Measurements from ENCODE around the gene THUMPD2. TPM values are rescaled to one million over a fixed set of nuclear protein-coding genes. Genes with fewer than 3 reads are reported as not detected.

THUMPD2 gene
- total RNA-seq, 8 experiments from 2014 or later, result 11.0 to 36.3 (median 13.6) TPM

DNA sequence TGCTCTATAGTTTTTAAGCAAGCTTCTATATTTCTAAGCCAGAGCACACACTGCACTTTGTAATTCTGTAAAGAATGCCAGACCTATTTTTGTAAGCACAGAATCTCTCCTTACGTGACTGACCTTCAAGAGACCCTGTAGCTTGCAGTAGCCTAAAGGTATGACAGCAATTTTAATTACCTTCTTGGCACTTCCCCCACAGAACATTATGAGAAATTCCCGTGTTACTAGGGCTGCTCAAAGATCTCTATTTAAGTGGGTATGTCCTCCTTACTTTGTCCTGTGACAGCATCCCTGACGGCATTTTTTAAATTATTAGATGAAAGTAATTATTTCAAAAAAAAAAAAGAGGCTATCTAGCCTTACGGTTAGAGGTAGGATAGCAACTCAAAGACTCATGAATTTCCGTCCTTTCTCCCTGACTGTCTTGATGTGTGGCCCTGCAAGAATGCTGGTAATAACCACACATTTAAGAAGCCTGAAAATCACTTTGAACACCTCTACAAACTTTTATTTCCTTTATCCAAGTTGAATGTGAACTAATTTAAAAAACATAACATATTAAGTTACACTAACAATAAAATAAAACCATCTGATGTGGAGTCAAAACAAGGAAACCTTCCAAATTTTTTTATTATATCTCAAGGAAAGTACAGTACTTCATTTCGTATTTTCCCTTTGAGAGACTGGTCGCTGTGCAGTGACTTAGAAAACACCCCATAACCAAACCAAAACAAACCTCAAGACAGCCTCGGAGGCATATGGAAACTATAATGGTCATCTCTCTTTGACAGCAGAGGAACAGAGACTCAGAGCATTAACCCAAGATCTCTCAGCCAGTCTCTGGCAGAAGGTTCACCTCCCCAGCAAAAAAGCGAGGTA lies 54.9 kb downstream of the THUMPD2 start:
- WGBS, 10 experiments, result 49 to 100% (median 84%) methylated on average over 1 to 9 of the region's 9 CpGs
- H3K27ac ChIP-seq, result no peak overlapping the region
- in situ Hi-C loops (cut with MboI; ENCODE audit: low pct_unique_long_range_greater_than_20kb in 2 of 9, low sequenced_read_pairs in 9 of 9, unreplicated experiment in 9 of 9), result loop anchor here in 2 of 9 experiments (25.0 kb wide), 2 partner anchors 212 to 337 kb away; no protein-coding TSS in a partner anchor

DNA sequence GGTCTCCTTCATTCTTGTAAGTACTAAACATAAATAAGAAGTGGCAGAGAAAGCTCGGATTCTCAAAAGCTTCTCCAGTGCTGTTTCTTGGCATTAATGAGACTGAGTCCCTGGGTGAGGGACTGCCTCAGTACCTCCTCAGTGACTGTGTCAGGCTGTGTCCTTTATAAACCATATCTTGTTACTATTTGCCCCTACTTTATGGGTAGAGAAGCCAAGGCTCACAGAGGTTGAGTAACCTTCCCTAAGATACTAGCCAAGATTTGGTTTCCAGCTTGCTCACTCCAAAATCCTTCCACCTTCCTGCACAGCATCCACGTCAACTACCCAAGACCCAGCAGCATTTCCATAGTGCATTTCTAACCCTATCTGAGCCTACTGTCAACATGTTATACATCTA lies 55.6 kb downstream of the THUMPD2 start:
- Histone ChIP-seq H3K4me3 (no peak overlapping the region), H3K4me1 (replicated peaks in 1 of 2) (peaks cover 0 to 9% of the 10 kb centered on the region in 2 donors), H3K27ac (no peak overlapping the region)
- no peak for ATAC-seq (replicated peaks in 6 of 8)
- in situ Hi-C loops (cut with MboI; ENCODE audit: low pct_unique_long_range_greater_than_20kb in 2 of 9, low sequenced_read_pairs in 9 of 9, unreplicated experiment in 9 of 9), result loop anchor here in 2 of 9 experiments (25.0 kb wide), 2 partner anchors 211 to 336 kb away; no protein-coding TSS in a partner anchor
- 80 to 100% (median 95%) methylated on average over 1 to 2 of the region's 2 CpGs; no CpG with 5 or more reads in 3 of the 10 experiments for WGBS, 10 experiments

More for the DNA sequence above, 54.9 kb downstream of the THUMPD2 start:
- ATAC-seq (replicated peaks in 6 of 8), result no peak
- H3K4me3 ChIP-seq, result no peak overlapping the region
- H3K4me1 ChIP-seq (replicated peaks in 1 of 2), result peaks cover 0 to 9% of the 10 kb centered on the region in 2 donors

DNA sequence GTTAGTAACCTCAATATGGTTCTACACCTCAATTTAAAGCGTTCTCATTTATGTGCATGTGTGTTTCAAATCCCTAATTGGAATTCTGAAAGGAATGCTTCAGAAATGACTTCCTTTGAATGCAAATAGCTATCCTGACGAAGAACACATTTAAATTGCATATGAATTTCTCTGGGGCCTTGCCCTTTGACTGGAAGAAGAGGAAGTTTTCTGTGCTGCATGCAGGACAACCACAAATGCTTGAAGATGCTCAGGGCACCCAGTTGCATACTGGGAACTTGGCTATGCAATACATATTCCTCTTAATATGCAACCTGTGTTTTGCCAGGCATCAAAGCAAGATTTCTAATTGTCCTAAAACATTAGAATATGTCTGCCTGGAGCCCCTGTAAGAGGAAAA lies 58.1 kb downstream of the THUMPD2 start:
- ATAC-seq (replicated peaks in 6 of 8), result peak in 4 of 8 experiments; percentile 27 to 98 (median 94)
- Histone ChIP-seq H3K27ac (no peak overlapping the region), H3K4me1 (replicated peaks in 1 of 2) (peaks cover 0 to 9% of the 10 kb centered on the region in 2 donors), H3K4me3 (no peak overlapping the region)
- WGBS, 10 experiments, result 0 to 93% (median 32%) methylated on average over 1 to 2 of the region's 2 CpGs; no CpG with 5 or more reads in 1 of the 10 experiments
- in situ Hi-C loops (cut with MboI; ENCODE audit: low pct_unique_long_range_greater_than_20kb in 2 of 9, low sequenced_read_pairs in 9 of 9, unreplicated experiment in 9 of 9), result loop anchor here in 2 of 9 experiments (25.0 kb wide), 2 partner anchors 209 to 334 kb away; no protein-coding TSS in a partner anchor

DNA sequence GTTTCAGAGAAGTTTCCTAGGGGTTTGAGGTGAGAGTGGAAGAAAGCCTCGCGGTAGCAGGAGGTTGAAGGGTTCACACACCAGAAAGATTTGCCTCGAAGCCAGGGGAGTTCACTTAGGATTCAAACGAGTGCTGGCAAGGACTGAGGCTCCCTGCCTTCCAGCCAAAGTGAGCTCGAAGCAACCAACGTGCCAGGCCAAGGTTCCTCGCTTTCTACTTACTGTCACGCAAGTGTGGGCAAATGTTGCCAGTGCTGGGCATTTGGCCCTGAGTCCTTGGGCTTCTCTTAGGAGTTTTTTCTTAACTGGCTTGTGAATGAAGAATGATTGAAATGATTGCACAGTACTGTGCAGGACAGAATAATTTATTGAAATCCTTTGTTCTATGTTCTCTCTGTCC lies 59.7 kb downstream of the THUMPD2 start:
- Histone ChIP-seq H3K4me3 (no peak overlapping the region), H3K27ac (no peak overlapping the region), H3K4me1 (replicated peaks in 1 of 2) (peaks cover 0 to 9% of the 10 kb centered on the region in 2 donors)
- 72 to 100% (median 94%) methylated on average over 1 to 8 of the region's 8 CpGs; no CpG with 5 or more reads in 2 of the 10 experiments for WGBS, 10 experiments
- in situ Hi-C loops (cut with MboI; ENCODE audit: low pct_unique_long_range_greater_than_20kb in 2 of 9, low sequenced_read_pairs in 9 of 9, unreplicated experiment in 9 of 9), result loop anchor here in 2 of 9 experiments (25.0 kb wide), 2 partner anchors 207 to 332 kb away; no protein-coding TSS in a partner anchor
- ATAC-seq (replicated peaks in 6 of 8), result no peak

DNA sequence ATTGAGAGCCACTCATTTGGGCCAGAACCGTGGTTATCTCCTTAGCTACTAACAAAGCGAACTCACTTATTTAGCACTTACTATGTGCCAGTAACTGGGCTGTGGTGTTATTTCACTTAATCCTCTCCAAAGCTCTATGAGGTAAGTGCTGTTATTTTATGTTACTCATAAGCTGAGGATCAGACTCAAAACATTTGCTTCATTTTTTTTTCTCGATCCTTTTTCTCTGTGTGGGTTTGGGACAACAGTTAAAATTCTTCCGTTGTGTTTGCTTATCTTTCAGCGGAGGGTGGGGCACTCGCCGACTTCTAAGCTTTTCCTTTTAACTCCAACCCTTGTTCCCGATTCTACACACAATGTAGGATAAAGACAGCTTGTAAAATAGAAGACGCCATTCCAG lies 60.6 kb downstream of the THUMPD2 start:
- ATAC-seq (replicated peaks in 6 of 8), result no peak
- in situ Hi-C loops (cut with MboI; ENCODE audit: low pct_unique_long_range_greater_than_20kb in 2 of 9, low sequenced_read_pairs in 9 of 9, unreplicated experiment in 9 of 9), result loop anchor here in 2 of 9 experiments (25.0 kb wide), 2 partner anchors 206 to 331 kb away; no protein-coding TSS in a partner anchor
- Histone ChIP-seq H3K4me1 (replicated peaks in 1 of 2) (peaks cover 0 to 9% of the 10 kb centered on the region in 2 donors), H3K27ac (no peak overlapping the region), H3K4me3 (no peak overlapping the region)
- WGBS, 10 experiments, result 73 to 98% (median 88%) methylated on average over 3 to 9 of the region's 9 CpGs

DNA sequence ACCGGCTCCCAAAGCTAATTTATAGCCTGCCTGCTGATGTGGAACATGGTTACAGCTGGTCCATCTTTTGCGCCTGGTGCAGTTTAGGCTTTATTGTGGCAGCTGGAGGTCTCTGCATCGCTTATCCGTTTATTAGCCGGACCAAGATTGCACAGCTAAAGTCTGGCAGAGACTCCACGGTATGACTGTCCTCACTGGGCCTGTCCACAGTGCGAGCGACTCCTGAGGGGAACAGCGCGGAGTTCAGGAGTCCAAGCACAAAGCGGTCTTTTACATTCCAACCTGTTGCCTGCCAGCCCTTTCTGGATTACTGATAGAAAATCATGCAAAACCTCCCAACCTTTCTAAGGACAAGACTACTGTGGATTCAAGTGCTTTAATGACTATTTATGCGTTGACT lies 62.0 kb downstream of the THUMPD2 start:
- Histone ChIP-seq H3K4me1 (replicated peaks in 1 of 2) (peaks cover 0 to 9% of the 10 kb centered on the region in 2 donors), H3K4me3 (no peak overlapping the region), H3K27ac (no peak overlapping the region)
- ATAC-seq (replicated peaks in 6 of 8), result no peak
- in situ Hi-C loops (cut with MboI; ENCODE audit: low pct_unique_long_range_greater_than_20kb in 2 of 9, low sequenced_read_pairs in 9 of 9, unreplicated experiment in 9 of 9), result loop anchor here in 2 of 9 experiments (25.0 kb wide), 2 partner anchors 205 to 330 kb away; no protein-coding TSS in a partner anchor
- 78 to 100% (median 96%) methylated on average over 1 to 12 of the region's 12 CpGs; no CpG with 5 or more reads in 3 of the 10 experiments for WGBS, 10 experiments

DNA sequence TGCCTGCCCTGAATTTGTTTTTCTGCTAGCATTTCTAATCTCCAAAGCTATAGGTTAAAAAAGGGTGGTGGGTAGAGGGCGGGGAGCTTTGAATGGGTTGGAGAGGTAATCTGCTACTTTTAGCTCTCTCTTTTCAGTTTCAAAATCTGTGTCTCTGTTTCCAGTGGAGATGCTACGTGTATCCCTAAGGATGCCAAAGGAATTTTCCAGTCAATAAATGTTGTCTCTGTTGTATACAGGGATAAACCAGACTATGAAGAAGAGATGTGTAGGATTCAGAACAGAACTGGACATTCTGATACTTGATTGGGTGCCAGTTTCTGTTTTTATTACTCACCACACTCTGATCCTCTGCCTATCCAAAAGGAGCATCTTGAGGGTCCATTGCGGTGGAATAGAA lies 63.2 kb downstream of the THUMPD2 start:
- Histone ChIP-seq H3K27ac (no peak overlapping the region), H3K4me1 (replicated peaks in 1 of 2) (peaks cover 0 to 2% of the 10 kb centered on the region in 2 donors), H3K4me3 (no peak overlapping the region)
- in situ Hi-C loops (cut with MboI; ENCODE audit: low pct_unique_long_range_greater_than_20kb in 2 of 9, low sequenced_read_pairs in 9 of 9, unreplicated experiment in 9 of 9), result loop anchor here in 2 of 9 experiments (25.0 kb wide), 2 partner anchors 204 to 329 kb away; no protein-coding TSS in a partner anchor
- 79 to 100% (median 92%) methylated on average over 1 to 3 of the region's 3 CpGs for WGBS, 10 experiments
- ATAC-seq (replicated peaks in 6 of 8), result no peak

DNA sequence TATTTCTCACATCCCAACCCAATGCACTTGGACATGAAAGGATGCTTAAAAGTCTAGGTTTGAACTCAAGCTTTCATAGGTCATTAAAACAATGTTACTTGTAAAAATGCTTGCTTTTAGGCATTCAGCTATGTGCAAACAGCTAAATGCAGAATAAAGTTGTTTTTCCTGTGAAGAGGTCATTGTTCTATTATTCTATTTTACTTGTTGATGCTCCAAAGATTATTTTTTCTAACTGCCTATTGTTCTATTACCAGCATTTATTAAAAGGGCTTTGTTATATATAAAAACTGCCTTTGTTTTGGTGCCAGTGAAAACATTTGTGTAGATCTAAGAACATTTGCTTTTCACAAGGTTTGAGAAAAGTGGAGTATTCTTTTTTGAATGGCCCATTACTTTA lies 64.0 kb downstream of the THUMPD2 start:
- Histone ChIP-seq H3K4me3 (no peak overlapping the region), H3K27ac (no peak overlapping the region), H3K4me1 (replicated peaks in 1 of 2) (no peaks in the 10 kb centered on the region)
- no peak for ATAC-seq (replicated peaks in 6 of 8)
- in situ Hi-C loops (cut with MboI; ENCODE audit: low pct_unique_long_range_greater_than_20kb in 2 of 9, low sequenced_read_pairs in 9 of 9, unreplicated experiment in 9 of 9), result loop anchor here in 2 of 9 experiments (25.0 kb wide), 2 partner anchors 203 to 328 kb away; no protein-coding TSS in a partner anchor

DNA sequence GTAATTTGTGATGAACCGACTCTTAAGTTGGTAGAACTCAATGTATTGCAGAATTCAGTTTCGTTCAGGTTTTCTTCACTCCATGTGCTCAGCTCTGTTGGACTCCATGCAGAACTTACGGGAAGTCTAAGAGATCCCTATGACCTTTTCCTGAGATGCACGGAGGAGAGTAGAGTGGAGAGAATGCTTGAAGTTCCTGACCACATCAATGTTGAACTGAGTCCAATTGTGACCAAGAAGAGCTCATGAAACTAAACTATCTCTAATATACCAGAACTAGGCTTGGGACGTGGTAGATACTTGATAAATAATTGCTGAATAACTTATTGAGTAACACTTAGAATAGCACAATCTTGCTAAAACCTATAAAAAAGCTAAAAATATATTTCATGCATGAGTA lies 66.1 kb downstream of the THUMPD2 start:
- in situ Hi-C loops (cut with MboI; ENCODE audit: low pct_unique_long_range_greater_than_20kb in 2 of 9, low sequenced_read_pairs in 9 of 9, unreplicated experiment in 9 of 9), result loop anchor here in 2 of 9 experiments (25.0 kb wide), 2 partner anchors 201 to 326 kb away; no protein-coding TSS in a partner anchor
- ATAC-seq (replicated peaks in 6 of 8), result no peak
- Histone ChIP-seq H3K4me1 (replicated peaks in 1 of 2) (no peaks in the 10 kb centered on the region), H3K4me3 (no peak overlapping the region), H3K27ac (no peak overlapping the region)
- WGBS, 10 experiments, result 73 to 100% (median 95%) methylated on average over 1 to 5 of the region's 5 CpGs; no CpG with 5 or more reads in 1 of the 10 experiments

DNA sequence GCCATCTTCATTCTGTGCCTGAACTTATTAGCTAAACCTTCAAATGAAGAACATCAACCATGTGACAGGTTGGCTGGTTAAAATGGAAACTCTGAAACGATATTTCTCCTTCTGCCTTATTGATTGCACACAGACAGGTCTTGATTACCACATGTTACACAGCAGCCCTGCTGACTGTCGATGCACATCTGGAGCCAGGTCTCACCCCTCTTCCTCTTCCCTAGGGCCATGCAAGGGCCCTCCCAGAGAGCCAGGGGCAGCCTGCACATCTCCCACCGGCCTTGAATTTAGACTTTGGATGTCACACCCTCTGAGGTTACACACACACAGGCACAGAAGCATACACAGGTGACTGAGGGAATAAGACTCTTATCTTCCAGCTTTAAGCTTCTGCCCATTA lies 68.3 kb downstream of the THUMPD2 start:
- ATAC-seq (replicated peaks in 6 of 8), result no peak
- WGBS, 10 experiments, result 0 to 100% (median 67%) methylated on average over 1 to 3 of the region's 3 CpGs; no CpG with 5 or more reads in 1 of the 10 experiments
- in situ Hi-C loops (cut with MboI; ENCODE audit: low pct_unique_long_range_greater_than_20kb in 2 of 9, low sequenced_read_pairs in 9 of 9, unreplicated experiment in 9 of 9), result loop anchor here in 2 of 9 experiments (25.0 kb wide), 2 partner anchors 199 to 324 kb away; no protein-coding TSS in a partner anchor
- Histone ChIP-seq H3K4me3 (no peak overlapping the region), H3K27ac (no peak overlapping the region), H3K4me1 (replicated peaks in 1 of 2) (no peaks in the 10 kb centered on the region)

DNA sequence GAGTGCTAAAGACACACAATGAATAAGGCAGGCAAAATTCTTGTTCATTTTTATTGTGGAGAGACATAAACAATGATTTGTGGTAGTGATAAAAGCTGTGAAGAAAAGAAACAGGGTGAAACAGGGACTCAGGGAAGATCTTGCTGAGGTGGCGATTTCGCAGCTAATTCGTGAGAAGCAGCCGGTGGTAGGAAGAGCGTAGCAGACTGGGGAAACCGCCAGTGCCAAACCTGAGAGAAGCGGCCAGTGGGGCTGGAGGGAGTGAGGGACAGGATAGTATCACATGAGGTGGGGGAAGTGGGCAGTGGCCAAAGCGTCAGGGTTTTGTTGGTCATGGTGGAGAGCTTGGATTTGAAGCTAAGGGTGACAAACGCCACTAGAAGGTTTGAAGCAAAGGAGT lies 71.1 kb downstream of the THUMPD2 start:
- Histone ChIP-seq H3K27ac (no peak overlapping the region), H3K4me1 (replicated peaks in 1 of 2) (no peaks in the 10 kb centered on the region), H3K4me3 (no peak overlapping the region)
- no peak for ATAC-seq (replicated peaks in 6 of 8)
- in situ Hi-C loops (cut with MboI; ENCODE audit: low pct_unique_long_range_greater_than_20kb in 2 of 9, low sequenced_read_pairs in 9 of 9, unreplicated experiment in 9 of 9), result loop anchor here in 2 of 9 experiments (25.0 kb wide), 2 partner anchors 196 to 321 kb away; no protein-coding TSS in a partner anchor
- 88 to 100% (median 100%) methylated on average over 3 to 8 of the region's 9 CpGs; no CpG with 5 or more reads in 5 of the 10 experiments for WGBS, 10 experiments

DNA sequence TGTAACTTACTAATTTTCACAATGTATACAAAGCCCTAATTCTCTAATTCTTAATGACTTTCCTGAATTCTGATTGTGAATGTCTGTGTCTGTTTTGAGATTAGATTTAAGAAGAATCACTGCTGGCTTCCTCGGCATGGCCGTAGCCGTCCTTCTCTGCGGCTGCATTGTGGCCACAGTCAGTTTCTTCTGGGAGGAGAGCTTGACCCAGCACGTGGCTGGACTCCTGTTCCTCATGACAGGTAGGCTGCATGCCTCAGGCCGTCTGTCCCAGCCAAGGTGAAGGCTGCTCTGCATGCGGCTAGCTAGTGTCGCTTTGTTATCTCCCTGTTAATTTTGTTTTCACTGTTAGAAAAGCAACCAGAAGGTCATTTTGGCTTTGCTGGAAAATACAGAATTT lies 72.1 kb downstream of the THUMPD2 start:
- in situ Hi-C loops (cut with MboI; ENCODE audit: low pct_unique_long_range_greater_than_20kb in 2 of 9, low sequenced_read_pairs in 9 of 9, unreplicated experiment in 9 of 9), result loop anchor here in 2 of 9 experiments (25.0 kb wide), 2 partner anchors 195 to 320 kb away; no protein-coding TSS in a partner anchor
- no peaks in the 10 kb centered on the region for H3K4me1 ChIP-seq (replicated peaks in 1 of 2)
- 71 to 100% (median 89%) methylated on average over 1 to 8 of the region's 8 CpGs; no CpG with 5 or more reads in 1 of the 10 experiments for WGBS, 10 experiments
- ATAC-seq (replicated peaks in 6 of 8), result no peak
- no peak overlapping the region for H3K4me3 ChIP-seq
- H3K27ac ChIP-seq, result no peak overlapping the region

DNA sequence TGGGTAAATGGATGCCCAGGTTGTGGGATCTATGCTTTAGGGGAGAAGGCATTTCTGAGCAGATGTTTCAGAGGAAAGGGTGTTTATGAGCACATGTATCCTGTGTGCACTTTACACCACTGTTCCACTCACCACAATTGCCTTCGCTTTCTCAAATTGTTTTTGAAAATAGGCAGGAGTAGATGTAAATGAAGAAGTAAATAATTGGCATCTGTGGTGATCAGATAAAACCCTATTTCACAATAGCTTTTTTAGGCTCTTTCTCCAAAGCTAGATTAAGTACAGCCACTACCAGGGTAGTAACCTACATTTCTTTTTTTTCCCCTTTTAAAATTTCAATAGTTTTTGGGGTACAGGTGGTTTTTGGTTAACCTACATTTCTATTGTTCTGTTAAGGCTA lies 72.7 kb downstream of the THUMPD2 start:
- ATAC-seq (replicated peaks in 6 of 8), result no peak
- no peak overlapping the region for H3K4me3 ChIP-seq
- in situ Hi-C loops (cut with MboI; ENCODE audit: low pct_unique_long_range_greater_than_20kb in 2 of 9, low sequenced_read_pairs in 9 of 9, unreplicated experiment in 9 of 9), result loop anchor here in 2 of 9 experiments (25.0 kb wide), 2 partner anchors 194 to 319 kb away; no protein-coding TSS in a partner anchor
- no peaks in the 10 kb centered on the region for H3K4me1 ChIP-seq (replicated peaks in 1 of 2)
- WGBS, 10 experiments, result 100% methylated on average over 1 of the region's 1 CpG; no CpG with 5 or more reads in 2 of the 10 experiments
- no peak overlapping the region for H3K27ac ChIP-seq

Data from motor neuron (in vitro differentiated cells).